WTC11 (cell line): ENCODE measurements around the gene GSTK1.

ENCODE experiments used
- ATF1 ChIP-seq: sonication (generic); formaldehyde crosslinking; IDR thresholded peaks from 2 replicates; pipeline ENCODE4 v1.8.1; 2023; ENCODE audit warnings: mild to moderate bottlenecking, moderate library complexity, missing genetic modification reagents
- ESRRA ChIP-seq: sonication (generic); formaldehyde crosslinking; IDR thresholded peaks from 2 replicates; pipeline ENCODE4 v1.8.1; 2022; ENCODE audit warnings: mild to moderate bottlenecking, missing genetic modification reagents, borderline replicate concordance
- KAT7 ChIP-seq: sonication (generic); formaldehyde crosslinking; IDR thresholded peaks from 2 replicates; pipeline ENCODE4 v1.8.1; 2023; ENCODE audit warnings: missing genetic modification reagents, mild to moderate bottlenecking, borderline replicate concordance
- NFYB ChIP-seq: sonication (generic); formaldehyde crosslinking; conservative IDR thresholded peaks from 2 replicates; pipeline ENCODE4 v1.8.0; 2022; ENCODE audit warnings: low read depth, missing genetic modification reagents
- OVOL2 ChIP-seq: fragments of 250-450 bp; sonication (Bioruptor Pico); IDR thresholded peaks from 2 replicates; pipeline ENCODE4 v1.9.0; 2021; ENCODE audit warnings: mild to moderate bottlenecking, borderline replicate concordance
- RELA ChIP-seq: sonication (generic); formaldehyde crosslinking; IDR thresholded peaks from 2 replicates; pipeline ENCODE4 v1.8.1; 2022; ENCODE audit warnings: missing genetic modification reagents, mild to moderate bottlenecking, borderline replicate concordance
- TP53 ChIP-seq: sonication (generic); formaldehyde crosslinking; IDR thresholded peaks from 2 replicates; pipeline ENCODE4 v1.8.1; 2023; ENCODE audit warnings: mild to moderate bottlenecking, missing genetic modification reagents
- ZNF232 ChIP-seq: sonication (generic); formaldehyde crosslinking; IDR thresholded peaks from 2 replicates; pipeline ENCODE4 v1.8.0; 2022; ENCODE audit warnings: mild to moderate bottlenecking, missing genetic modification reagents
- ZNF263 ChIP-seq: sonication (generic); formaldehyde crosslinking; IDR thresholded peaks from 2 replicates; pipeline ENCODE4 v1.8.1; 2022; ENCODE audit warnings: low read depth, mild to moderate bottlenecking, moderate library complexity, missing genetic modification reagents
- TF ChIP-seq, protein P1 (sequence below): fragments of 200-600 bp; IDR thresholded peaks from 2 replicates; pipeline ENCODE4 v1.8.0; 2022; ENCODE audit warnings: antibody characterized with exemption
- TF ChIP-seq, protein P2 (sequence below): sonication (generic); formaldehyde crosslinking; IDR thresholded peaks from 2 replicates; pipeline ENCODE4 v1.8.0; 2022; ENCODE audit warnings: mild to moderate bottlenecking, missing genetic modification reagents
- TF ChIP-seq, protein P3 (sequence below): sonication (generic); formaldehyde crosslinking; IDR thresholded peaks from 2 replicates; pipeline ENCODE4 v1.8.1; 2022; ENCODE audit warnings: low read depth, missing genetic modification reagents, borderline replicate concordance
- TF ChIP-seq, protein P4 (sequence below): sonication (generic); formaldehyde crosslinking; IDR thresholded peaks from 2 replicates; pipeline ENCODE4 v1.8.1; 2023; ENCODE audit warnings: mild to moderate bottlenecking, moderate library complexity, missing genetic modification reagents
- TF ChIP-seq, protein P5 (sequence below): sonication (generic); formaldehyde crosslinking; IDR thresholded peaks from 2 replicates; pipeline ENCODE4 v1.8.1; 2023; ENCODE audit warnings: mild to moderate bottlenecking, missing genetic modification reagents, moderate library complexity

DNA sequence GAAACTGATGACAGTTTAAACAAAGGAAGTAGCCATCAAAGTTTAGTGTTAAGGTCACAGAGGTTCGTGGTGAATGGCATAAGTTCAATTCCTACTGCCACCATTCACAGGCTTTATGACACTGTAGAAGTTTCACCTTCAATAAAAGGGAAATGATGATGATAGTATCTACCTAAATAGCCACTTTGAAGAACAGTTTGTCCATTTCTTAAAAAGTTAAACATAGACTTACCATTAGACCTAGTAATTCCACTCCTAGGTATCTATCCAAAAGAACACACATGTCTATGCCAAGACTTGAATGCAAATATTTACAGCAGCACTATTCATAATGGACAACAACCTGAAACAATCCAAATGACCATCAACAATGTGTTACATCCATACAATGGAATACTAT, 18.9 kb upstream of the GSTK1 start:
- no peak for TF ChIP-seq ZNF232 (CRISPR knock-in tag)
- TF ChIP-seq, protein P1, sequence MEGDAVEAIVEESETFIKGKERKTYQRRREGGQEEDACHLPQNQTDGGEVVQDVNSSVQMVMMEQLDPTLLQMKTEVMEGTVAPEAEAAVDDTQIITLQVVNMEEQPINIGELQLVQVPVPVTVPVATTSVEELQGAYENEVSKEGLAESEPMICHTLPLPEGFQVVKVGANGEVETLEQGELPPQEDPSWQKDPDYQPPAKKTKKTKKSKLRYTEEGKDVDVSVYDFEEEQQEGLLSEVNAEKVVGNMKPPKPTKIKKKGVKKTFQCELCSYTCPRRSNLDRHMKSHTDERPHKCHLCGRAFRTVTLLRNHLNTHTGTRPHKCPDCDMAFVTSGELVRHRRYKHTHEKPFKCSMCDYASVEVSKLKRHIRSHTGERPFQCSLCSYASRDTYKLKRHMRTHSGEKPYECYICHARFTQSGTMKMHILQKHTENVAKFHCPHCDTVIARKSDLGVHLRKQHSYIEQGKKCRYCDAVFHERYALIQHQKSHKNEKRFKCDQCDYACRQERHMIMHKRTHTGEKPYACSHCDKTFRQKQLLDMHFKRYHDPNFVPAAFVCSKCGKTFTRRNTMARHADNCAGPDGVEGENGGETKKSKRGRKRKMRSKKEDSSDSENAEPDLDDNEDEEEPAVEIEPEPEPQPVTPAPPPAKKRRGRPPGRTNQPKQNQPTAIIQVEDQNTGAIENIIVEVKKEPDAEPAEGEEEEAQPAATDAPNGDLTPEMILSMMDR = no peak
- TF ChIP-seq, protein P2, sequence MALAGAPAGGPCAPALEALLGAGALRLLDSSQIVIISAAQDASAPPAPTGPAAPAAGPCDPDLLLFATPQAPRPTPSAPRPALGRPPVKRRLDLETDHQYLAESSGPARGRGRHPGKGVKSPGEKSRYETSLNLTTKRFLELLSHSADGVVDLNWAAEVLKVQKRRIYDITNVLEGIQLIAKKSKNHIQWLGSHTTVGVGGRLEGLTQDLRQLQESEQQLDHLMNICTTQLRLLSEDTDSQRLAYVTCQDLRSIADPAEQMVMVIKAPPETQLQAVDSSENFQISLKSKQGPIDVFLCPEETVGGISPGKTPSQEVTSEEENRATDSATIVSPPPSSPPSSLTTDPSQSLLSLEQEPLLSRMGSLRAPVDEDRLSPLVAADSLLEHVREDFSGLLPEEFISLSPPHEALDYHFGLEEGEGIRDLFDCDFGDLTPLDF (CRISPR knock-in tag) = no peak
- TF ChIP-seq, protein P3, sequence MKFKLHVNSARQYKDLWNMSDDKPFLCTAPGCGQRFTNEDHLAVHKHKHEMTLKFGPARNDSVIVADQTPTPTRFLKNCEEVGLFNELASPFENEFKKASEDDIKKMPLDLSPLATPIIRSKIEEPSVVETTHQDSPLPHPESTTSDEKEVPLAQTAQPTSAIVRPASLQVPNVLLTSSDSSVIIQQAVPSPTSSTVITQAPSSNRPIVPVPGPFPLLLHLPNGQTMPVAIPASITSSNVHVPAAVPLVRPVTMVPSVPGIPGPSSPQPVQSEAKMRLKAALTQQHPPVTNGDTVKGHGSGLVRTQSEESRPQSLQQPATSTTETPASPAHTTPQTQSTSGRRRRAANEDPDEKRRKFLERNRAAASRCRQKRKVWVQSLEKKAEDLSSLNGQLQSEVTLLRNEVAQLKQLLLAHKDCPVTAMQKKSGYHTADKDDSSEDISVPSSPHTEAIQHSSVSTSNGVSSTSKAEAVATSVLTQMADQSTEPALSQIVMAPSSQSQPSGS (CRISPR knock-in tag) = no peak
- TF ChIP-seq RELA (CRISPR knock-in tag) = no peak
- no peak for TF ChIP-seq ZNF263 (CRISPR knock-in tag)
- TF ChIP-seq ATF1 (CRISPR knock-in tag) = no peak
- TF ChIP-seq KAT7 (CRISPR knock-in tag) = no peak
- no peak for TF ChIP-seq OVOL2 (CRISPR knock-in tag)
- TF ChIP-seq ESRRA (CRISPR knock-in tag) = no peak
- no peak for TF ChIP-seq NFYB (CRISPR knock-in tag)
- TF ChIP-seq, protein P4, sequence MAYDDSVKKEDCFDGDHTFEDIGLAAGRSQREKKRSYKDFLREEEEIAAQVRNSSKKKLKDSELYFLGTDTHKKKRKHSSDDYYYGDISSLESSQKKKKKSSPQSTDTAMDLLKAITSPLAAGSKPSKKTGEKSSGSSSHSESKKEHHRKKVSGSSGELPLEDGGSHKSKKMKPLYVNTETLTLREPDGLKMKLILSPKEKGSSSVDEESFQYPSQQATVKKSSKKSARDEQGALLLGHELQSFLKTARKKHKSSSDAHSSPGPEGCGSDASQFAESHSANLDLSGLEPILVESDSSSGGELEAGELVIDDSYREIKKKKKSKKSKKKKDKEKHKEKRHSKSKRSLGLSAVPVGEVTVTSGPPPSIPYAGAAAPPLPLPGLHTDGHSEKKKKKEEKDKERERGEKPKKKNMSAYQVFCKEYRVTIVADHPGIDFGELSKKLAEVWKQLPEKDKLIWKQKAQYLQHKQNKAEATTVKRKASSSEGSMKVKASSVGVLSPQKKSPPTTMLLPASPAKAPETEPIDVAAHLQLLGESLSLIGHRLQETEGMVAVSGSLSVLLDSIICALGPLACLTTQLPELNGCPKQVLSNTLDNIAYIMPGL (CRISPR knock-in tag) = no peak
- no peak for TF ChIP-seq TP53 (CRISPR knock-in tag)
- TF ChIP-seq, protein P5, sequence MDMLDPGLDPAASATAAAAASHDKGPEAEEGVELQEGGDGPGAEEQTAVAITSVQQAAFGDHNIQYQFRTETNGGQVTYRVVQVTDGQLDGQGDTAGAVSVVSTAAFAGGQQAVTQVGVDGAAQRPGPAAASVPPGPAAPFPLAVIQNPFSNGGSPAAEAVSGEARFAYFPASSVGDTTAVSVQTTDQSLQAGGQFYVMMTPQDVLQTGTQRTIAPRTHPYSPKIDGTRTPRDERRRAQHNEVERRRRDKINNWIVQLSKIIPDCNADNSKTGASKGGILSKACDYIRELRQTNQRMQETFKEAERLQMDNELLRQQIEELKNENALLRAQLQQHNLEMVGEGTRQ (CRISPR knock-in tag) = no peak
